ENCODE results near the gene RAB7A. TPM values are rescaled to one million over a fixed set of nuclear protein-coding genes. Genes with fewer than 3 reads are reported as not detected.
A peak's percentile ranks its signal among the peaks of the same experiment; 100 is the strongest.
"Not testable (repeated sequence)": the region's sequence is repeated elsewhere in the genome, so short reads cannot be mapped to it uniquely, and the experiment has no call there.

The RAB7A gene
- total and polyA plus RNA-seq, 4 experiments from 2014 or later, result 141 to 269 (median 168) TPM

- H3K27me3 Mint-ChIP-seq; H3K9me3 Mint-ChIP-seq; H3K9me3 ChIP-seq (ENCODE audit: control insufficient read depth in 1 of 2, low read length in 2 of 2); POLR2A ChIA-PET (ENCODE audit: partially characterized antibody); H3K4me3 ChIP-seq (ENCODE audit: low read length in 2 of 2); H3K27me3 ChIP-seq (ENCODE audit: insufficient read depth, low read length); DNase-seq; intact Hi-C loops (cut with micrococcal nuclease); H3K27ac ChIP-seq (ENCODE audit: low read depth, low read length); H3K4me1 ChIP-seq (ENCODE audit: insufficient read depth, low read length); H3K36me3 ChIP-seq (ENCODE audit: insufficient read depth, low read length); H3K4me3 Mint-ChIP-seq; H3K36me3 Mint-ChIP-seq; H3K27ac Mint-ChIP-seq; H3K4me1 Mint-ChIP-seq; CTCF ChIA-PET (ENCODE audit: partially characterized antibody): not testable (repeated sequence)
Observed at GRCh38 chr3:128830762-128831161, 104.8 kb downstream of the RAB7A start.

- CTCF ChIA-PET (ENCODE audit: partially characterized antibody), result interaction anchor here (0.6 kb wide), 1 partner anchor 679 kb away, joined by 3 read pairs; no protein-coding TSS in a partner anchor
- H3K4me1 Mint-ChIP-seq; H3K9me3 ChIP-seq (ENCODE audit: control insufficient read depth in 1 of 2, low read length in 2 of 2); H3K4me3 ChIP-seq (ENCODE audit: low read length in 2 of 2); H3K27me3 Mint-ChIP-seq; H3K36me3 Mint-ChIP-seq; H3K27ac Mint-ChIP-seq; H3K4me1 ChIP-seq (ENCODE audit: insufficient read depth, low read length); H3K36me3 ChIP-seq (ENCODE audit: insufficient read depth, low read length); intact Hi-C loops (cut with micrococcal nuclease); POLR2A ChIA-PET (ENCODE audit: partially characterized antibody); DNase-seq; H3K27ac ChIP-seq (ENCODE audit: low read depth, low read length); H3K9me3 Mint-ChIP-seq; H3K4me3 Mint-ChIP-seq; H3K27me3 ChIP-seq (ENCODE audit: insufficient read depth, low read length): not testable (repeated sequence)
Observed at GRCh38 chr3:128832979-128833378, 107.0 kb downstream of the RAB7A start.

- no peak for DNase-seq
- Mint-ChIP-seq H3K4me1 (no peaks in the 10 kb centered on the region), H3K9me3 (peaks cover 0 to 2% (median 0%) of the 10 kb centered on the region in 8 donors), H3K27me3 (no peaks in the 10 kb centered on the region), H3K4me3 (no peak overlapping the region), H3K27ac (no peak overlapping the region), H3K36me3 (no peaks in the 10 kb centered on the region)
- POLR2A ChIA-PET (ENCODE audit: partially characterized antibody), result no interaction called here
- intact Hi-C loops (cut with micrococcal nuclease), result no loop called here
- Histone ChIP-seq H3K36me3 (ENCODE audit: insufficient read depth, low read length) (no peaks in the 10 kb centered on the region), H3K4me3 (ENCODE audit: low read length in 2 of 2) (no peak overlapping the region), H3K4me1 (ENCODE audit: insufficient read depth, low read length) (no peaks in the 10 kb centered on the region), H3K9me3 (ENCODE audit: control insufficient read depth in 1 of 2, low read length in 2 of 2) (no peaks in the 10 kb centered on the region), H3K27me3 (ENCODE audit: insufficient read depth, low read length) (no peaks in the 10 kb centered on the region), H3K27ac (ENCODE audit: low read depth, low read length) (no peak overlapping the region)
- CTCF ChIA-PET (ENCODE audit: partially characterized antibody), result no interaction called here
Observed at GRCh38 chr3:128835096-128835495, 109.1 kb downstream of the RAB7A start.

DNA sequence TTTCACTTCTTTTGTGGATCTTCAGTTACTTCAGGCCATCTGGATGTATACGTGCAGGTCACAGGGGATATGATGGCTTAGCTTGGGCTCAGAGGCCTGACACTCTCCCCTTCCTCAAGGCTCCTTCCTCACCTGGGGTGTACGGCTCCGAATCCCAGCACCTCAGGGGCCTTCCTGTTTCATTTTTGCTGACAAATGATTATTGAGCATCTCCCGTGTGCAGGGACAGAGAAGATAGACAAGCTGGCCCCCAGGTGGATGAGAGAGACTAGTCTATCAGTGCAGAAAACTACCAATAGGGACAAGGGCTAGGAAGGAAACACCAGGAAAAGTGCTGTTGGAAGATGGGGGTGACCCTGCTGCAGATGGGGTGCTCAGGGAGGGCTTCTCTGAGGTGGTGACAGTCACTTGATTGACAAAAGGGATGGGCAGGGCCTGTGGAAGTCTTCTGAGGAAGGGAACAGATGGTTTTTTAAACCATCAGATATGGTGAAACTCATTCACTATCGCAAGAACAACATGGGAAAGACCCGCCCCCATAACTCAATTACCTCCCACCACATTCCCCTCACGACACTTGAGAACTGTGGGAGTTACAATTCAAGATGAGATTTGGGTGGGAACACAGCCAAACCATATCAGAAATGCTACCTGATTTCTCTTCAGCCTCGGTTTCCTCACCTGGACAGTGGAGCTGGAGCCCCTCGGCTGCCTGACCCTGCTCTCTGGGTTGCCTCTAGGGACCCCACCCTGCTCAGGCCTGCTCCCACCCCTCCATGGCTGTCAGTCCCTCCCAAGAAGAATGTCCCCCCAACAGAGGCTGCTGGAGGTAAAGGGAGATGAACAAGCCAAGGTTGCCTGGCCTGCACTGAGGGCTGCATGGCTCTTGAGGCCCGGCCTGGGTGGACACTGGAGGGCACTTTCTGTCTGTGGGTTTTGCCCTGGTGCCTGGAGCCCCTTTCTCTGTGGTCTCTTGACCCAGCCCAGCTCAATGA, 116.2 kb downstream of the RAB7A start:
- POLR2A ChIA-PET (ENCODE audit: partially characterized antibody), result no interaction called here
- H3K9me3 Mint-ChIP-seq, result no peaks in the 10 kb centered on the region
- DNase-seq, result no peak
- H3K27ac Mint-ChIP-seq, result peak overlapping the region in 1 of 7 donors; percentile 43
- no peak overlapping the region for H3K4me3 Mint-ChIP-seq
- no peaks in the 10 kb centered on the region for H3K36me3 Mint-ChIP-seq
- intact Hi-C loops (cut with micrococcal nuclease), result no loop called here
- Histone ChIP-seq H3K4me1 (ENCODE audit: insufficient read depth, low read length) (peaks cover 18% of the 10 kb centered on the region), H3K27ac (ENCODE audit: low read depth, low read length) (no peak overlapping the region), H3K36me3 (ENCODE audit: insufficient read depth, low read length) (no peaks in the 10 kb centered on the region), H3K4me3 (ENCODE audit: low read length in 2 of 2) (no peak overlapping the region), H3K27me3 (ENCODE audit: insufficient read depth, low read length) (no peaks in the 10 kb centered on the region), H3K9me3 (ENCODE audit: control insufficient read depth in 1 of 2, low read length in 2 of 2) (no peaks in the 10 kb centered on the region)
- CTCF ChIA-PET (ENCODE audit: partially characterized antibody), result interaction anchor here (1.1 kb wide), 1 partner anchor 47 kb away, joined by 3 read pairs; no protein-coding TSS in a partner anchor
- no peaks in the 10 kb centered on the region for H3K27me3 Mint-ChIP-seq
- H3K4me1 Mint-ChIP-seq, result peaks cover 8 to 14% (median 11%) of the 10 kb centered on the region in 4 donors

- CTCF ChIA-PET (ENCODE audit: partially characterized antibody), result interaction anchor here (1.7 to 6.7 kb wide), 3 partner anchors 14 to 228 kb away, joined by 5 to 68 read pairs (median 33); no protein-coding TSS in a partner anchor
- Histone ChIP-seq H3K36me3 (ENCODE audit: insufficient read depth, low read length) (no peaks in the 10 kb centered on the region), H3K4me3 (ENCODE audit: low read length in 2 of 2) (no peak overlapping the region), H3K27me3 (ENCODE audit: insufficient read depth, low read length) (no peaks in the 10 kb centered on the region), H3K9me3 (ENCODE audit: control insufficient read depth in 1 of 2, low read length in 2 of 2) (no peaks in the 10 kb centered on the region), H3K4me1 (ENCODE audit: insufficient read depth, low read length) (peaks cover 18% of the 10 kb centered on the region), H3K27ac (ENCODE audit: low read depth, low read length) (no peak overlapping the region)
- POLR2A ChIA-PET (ENCODE audit: partially characterized antibody), result interaction anchor here (2.9 to 4.0 kb wide), 2 partner anchors 35 to 164 kb away, joined by 8 to 40 read pairs; partner anchors contain the start of gene ACAD9
- Mint-ChIP-seq H3K27ac (peak overlapping the region in 2 of 7 donors; percentile 13 to 50), H3K9me3 (peaks cover 0 to 2% (median 0%) of the 10 kb centered on the region in 8 donors), H3K27me3 (no peaks in the 10 kb centered on the region), H3K36me3 (no peaks in the 10 kb centered on the region), H3K4me3 (peak overlapping the region in 3 of 8 donors; percentile 20 to 91 (median 34)), H3K4me1 (peaks cover 8 to 14% (median 11%) of the 10 kb centered on the region in 4 donors)
- intact Hi-C loops (cut with micrococcal nuclease), result no loop called here
- DNase-seq, result no peak
Observed at GRCh38 chr3:128844502-128844901, 118.5 kb downstream of the RAB7A start.

- H3K4me3 ChIP-seq (ENCODE audit: low read length in 2 of 2), result peak overlapping the region in 1 of 2 donors; percentile 52
- intact Hi-C loops (cut with micrococcal nuclease), result loop anchor here (5.0 kb wide), 1 partner anchor 43 kb away; no protein-coding TSS in a partner anchor
Observed at GRCh38 chr3:128845119-128845777, 119.3 kb downstream of the RAB7A start.

More at GRCh38 chr3:128845119-128845777, 119.3 kb downstream of the RAB7A start:
- H3K36me3 Mint-ChIP-seq, result no peaks in the 10 kb centered on the region
- H3K4me1 Mint-ChIP-seq, result peaks cover 8 to 14% (median 11%) of the 10 kb centered on the region in 4 donors
- H3K9me3 ChIP-seq (ENCODE audit: control insufficient read depth in 1 of 2, low read length in 2 of 2), result no peaks in the 10 kb centered on the region
- POLR2A ChIA-PET (ENCODE audit: partially characterized antibody), result interaction anchor here (1.0 to 4.0 kb wide), 8 partner anchors 34 to 708 kb away, joined by 3 to 40 read pairs (median 6); partner anchors contain the start of genes ACAD9 and RPN1
- H3K4me3 Mint-ChIP-seq, result peak overlapping the region; percentile 75 to 95 (median 88)
- H3K27me3 Mint-ChIP-seq, result no peaks in the 10 kb centered on the region
- H3K27ac ChIP-seq (ENCODE audit: low read depth, low read length), result peak overlapping the region; percentile 29
- H3K36me3 ChIP-seq (ENCODE audit: insufficient read depth, low read length), result no peaks in the 10 kb centered on the region
- DNase-seq, result no peak
- CTCF ChIA-PET (ENCODE audit: partially characterized antibody), result interaction anchor here (0.9 to 6.7 kb wide), 34 partner anchors 11 to 239 kb away, joined by 3 to 68 read pairs (median 5); partner anchors contain the start of gene ACAD9
- H3K27me3 ChIP-seq (ENCODE audit: insufficient read depth, low read length), result no peaks in the 10 kb centered on the region
- peaks cover 0 to 2% (median 0%) of the 10 kb centered on the region in 8 donors for H3K9me3 Mint-ChIP-seq
- H3K27ac Mint-ChIP-seq, result peak overlapping the region in 6 of 7 donors; percentile 38 to 74 (median 70)
- H3K4me1 ChIP-seq (ENCODE audit: insufficient read depth, low read length), result peaks cover 18% of the 10 kb centered on the region

Data from CD4-positive, alpha-beta memory T cell (primary cell).